ENCODE data around the gene METTL8.
A peak's percentile ranks its signal among the peaks of the same experiment; 100 is the strongest.
"Not testable (repeated sequence)": the region's sequence is repeated elsewhere in the genome, so short reads cannot be mapped to it uniquely, and the experiment has no call there.

METTL8 gene

DNA sequence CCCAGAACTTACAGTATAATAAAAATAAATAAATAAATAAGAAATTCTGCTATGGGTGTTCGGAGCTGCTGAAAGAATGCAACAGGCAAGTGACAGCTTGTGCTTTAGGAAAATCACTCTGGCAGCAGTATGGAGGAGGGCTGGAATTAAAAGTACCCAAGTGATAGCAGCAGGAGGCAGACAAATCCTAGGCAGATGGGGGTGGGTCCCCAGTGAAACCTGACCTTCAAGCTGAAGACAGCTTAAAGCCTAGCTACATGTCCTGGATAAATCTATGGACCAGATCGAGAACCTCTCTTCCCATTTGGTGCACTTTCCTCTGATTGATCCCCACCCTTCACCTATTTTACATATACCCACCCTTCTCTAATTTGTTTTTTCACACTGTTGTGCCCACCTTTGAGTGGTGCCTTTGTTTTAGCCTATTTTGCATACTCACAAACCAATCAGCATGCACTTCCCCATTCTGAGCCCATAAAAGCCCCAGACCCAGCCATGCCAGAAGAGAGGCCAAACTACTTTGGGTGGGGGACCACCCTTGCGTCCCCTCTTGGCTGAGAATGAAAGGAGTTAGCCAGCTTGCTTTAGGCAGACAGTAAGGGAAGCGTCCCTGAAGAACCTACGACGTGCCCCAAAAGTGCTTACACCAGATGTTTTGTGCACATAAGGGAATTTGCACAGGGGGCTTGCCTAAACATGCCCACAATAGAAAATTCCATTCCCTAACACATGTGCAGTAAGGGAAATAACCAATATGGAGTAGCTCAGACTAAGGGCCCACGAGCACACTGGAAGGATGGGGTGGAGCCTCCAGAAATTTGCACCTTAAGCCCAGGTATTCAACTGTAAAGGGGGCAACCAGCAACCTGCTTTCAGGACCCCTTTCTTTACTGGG lies 3.0 kb downstream of the METTL8 start:
- no peak for DNase-seq

- not testable (repeated sequence) for DNase-seq
Measured at GRCh38 chr2:171422710-171423495, 10.9 kb downstream of the METTL8 start.

GRCh38 chr2:171420728-171421563 lies 12.8 kb downstream of the METTL8 start:
- DNase-seq, result no peak

- no peak for DNase-seq
Measured at GRCh38 chr2:171419333-171419732, 14.5 kb downstream of the METTL8 start.

DNA sequence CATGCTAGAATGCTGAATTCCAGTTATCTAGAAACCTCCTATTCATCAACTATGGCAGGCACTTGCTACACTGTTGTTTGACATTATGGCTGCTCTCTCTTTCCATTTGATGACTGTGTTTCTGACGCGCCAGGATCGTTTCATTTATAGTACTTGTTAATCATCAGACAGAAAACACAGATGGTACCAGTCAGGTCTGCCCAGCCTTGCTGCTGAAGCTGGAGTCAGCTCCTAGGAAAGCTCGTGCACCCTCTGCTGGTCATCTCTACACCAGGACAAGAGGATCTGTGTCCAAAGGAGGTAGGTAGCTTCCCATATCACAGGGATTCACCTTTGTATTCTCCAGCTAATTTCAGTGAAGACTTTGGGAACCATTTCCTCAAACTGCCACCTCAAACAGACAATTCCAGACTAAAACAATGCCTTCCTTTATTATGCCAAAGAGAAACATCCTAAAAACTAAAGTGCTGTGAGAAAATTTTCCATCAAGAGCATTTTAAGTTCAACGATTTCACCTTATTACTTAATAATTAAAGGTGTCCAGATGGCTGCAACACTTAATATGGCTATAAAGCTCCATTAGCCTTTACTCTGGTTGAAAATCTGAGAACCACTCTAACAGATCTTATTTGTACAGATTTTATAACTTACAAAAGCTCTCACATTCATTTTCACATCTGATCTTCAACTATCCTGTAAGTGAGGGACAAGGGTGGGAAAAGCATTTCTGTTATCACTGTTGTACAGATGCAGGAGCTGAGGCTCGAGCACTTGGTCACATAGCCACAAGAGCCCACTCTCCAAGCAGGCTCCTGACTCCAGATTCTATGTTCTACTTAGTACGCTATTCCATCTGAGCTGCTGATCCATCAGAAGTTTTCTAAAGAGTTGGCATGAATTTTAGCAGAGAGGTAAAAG lies 17.5 kb downstream of the METTL8 start:
- DNase-seq, result peak in 53 of 56 donors; percentile 3 to 92 (median 64)

DNA sequence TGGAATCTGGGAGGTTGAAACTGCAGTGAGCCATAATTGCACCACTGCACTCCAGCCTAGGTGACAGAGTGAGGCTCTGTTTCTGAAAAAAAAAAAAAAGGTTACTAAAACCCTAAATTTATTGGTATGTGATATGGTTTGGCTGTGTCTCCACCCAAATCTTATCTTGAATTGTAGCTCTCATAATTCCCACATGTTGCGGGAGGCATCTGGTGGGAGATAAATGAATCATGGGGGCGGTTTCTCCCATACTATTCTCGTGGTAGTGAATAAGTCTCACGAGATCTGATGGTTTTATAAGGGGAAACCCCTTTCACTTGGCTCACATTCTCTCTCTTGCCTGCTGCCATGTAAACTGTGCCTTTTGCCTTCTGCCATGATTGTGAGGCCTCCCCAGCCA lies 19.1 kb downstream of the METTL8 start:
- DNase-seq, result not testable (repeated sequence)

GRCh38 chr2:171412571-171413175 lies 21.1 kb downstream of the METTL8 start:
- no peak for DNase-seq

GRCh38 chr2:171411791-171412483 lies 21.9 kb downstream of the METTL8 start:
- DNase-seq, result no peak

GRCh38 chr2:171411214-171411613 lies 22.6 kb downstream of the METTL8 start:
- DNase-seq, result no peak

- DNase-seq, result no peak
Measured at GRCh38 chr2:171410624-171411023, 23.2 kb downstream of the METTL8 start.

DNA sequence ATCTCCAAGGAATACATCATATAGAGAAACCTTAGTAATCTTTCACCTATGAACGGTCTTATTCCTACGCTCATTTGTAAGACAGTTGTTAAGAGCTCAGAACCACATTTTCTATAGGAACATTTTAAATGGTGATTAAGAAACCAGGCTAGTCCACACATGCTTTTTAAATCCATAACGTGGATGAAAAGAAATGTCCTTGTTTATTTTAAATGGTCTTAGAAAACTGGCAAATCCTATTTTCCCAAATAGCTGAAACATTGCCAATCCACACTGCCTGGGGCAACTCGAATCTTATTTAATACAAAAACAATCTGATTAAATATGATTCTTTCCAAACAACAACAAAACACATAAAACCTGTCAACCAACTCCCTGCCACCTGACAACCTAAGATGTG lies 23.7 kb downstream of the METTL8 start:
- DNase-seq, result no peak

DNA sequence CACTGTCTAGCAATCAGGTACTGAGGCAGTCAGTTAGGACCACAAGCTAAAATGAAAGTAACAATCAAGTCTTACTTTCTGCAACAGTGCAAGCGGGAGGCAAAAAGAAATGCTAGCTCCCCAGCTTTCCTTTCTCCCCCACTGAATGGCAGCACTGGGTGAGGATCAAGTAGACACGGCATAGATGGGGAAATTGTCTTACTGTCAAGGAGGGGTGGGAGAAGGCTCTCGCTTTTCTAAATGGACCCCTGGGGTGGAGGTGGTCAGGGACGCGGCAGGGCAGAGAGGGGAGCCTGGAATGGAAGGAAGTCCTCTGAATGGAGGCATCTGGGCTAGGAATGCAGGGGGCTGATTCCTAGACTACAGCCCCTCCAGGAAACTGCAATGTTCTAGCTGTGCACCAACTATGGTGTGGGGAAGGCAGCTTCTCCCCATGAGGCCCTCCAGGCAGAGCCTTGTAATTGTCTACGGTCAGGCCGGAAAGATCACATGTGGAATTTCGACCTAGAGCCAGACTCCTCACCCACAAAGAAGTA lies 24.3 kb downstream of the METTL8 start:
- no peak for DNase-seq

- no peak for DNase-seq
Measured at GRCh38 chr2:171407676-171408044, 26.1 kb downstream of the METTL8 start.

GRCh38 chr2:171407030-171407675 lies 26.6 kb downstream of the METTL8 start:
- DNase-seq, result no peak

GRCh38 chr2:171406044-171406443 lies 27.7 kb downstream of the METTL8 start:
- no peak for DNase-seq

GRCh38 chr2:171405546-171405945 lies 28.2 kb downstream of the METTL8 start:
- no peak for DNase-seq

DNA sequence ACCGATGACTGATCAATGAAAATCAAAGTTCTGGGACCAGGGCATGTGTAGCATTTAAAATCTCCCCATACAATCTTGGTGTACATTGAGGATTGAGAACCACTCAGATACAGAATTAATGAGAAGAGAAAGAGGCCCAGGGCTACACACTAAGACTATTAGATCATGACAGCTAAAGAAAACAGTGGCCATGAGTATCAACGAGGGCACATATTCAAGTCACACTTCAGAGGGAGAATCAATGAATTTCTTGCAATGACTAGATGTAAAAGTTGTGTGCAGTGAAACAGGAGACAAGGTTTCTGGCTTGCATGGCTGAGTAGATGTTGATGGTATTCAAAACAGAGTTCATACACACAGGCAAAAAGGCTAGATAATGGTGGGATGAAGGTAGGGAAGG lies 29.1 kb downstream of the METTL8 start:
- DNase-seq, result no peak

- no peak for DNase-seq
Measured at GRCh38 chr2:171404261-171404660, 29.5 kb downstream of the METTL8 start.

Measured in nucleus accumbens (tissue), 56 donors.